HEK293 (cell line): ENCODE results near the gene HYDIN.

ENCODE experiments used
- CTCF ChIA-PET: fragments of 350-600 bp; formaldehyde crosslinking; extraction: SDS; loops from one replicate; lab custom pipeline; 2021; ENCODE audit warnings: antibody characterized with exemption; lab: Yijun Ruan, JAX
- POLR2A ChIA-PET: fragments of 300-600 bp; formaldehyde crosslinking; extraction: SDS; loops from one replicate; lab custom pipeline; 2020; ENCODE audit warnings: antibody characterized with exemption, inconsistent platforms; lab: Yijun Ruan, JAX
- H3K27ac ChIP-seq: fragments of 200-500 bp; sonication (Bioruptor generic); 2 replicates; pipeline ENCODE4 v1.5.1; 2014; ENCODE audit warnings: low read depth, low read length, control low read depth, inconsistent platforms; ENCODE audit errors: extremely low read depth
- H3K36me3 ChIP-seq, 2 experiments: fragments of 200-500 bp in 1 of 2; sonication (Bioruptor generic) in 1 of 2; 1 replicate in 1 of 2; 2 replicates in 1 of 2; pipeline ENCODE4 v1.5.1; 2014 to 2017; ENCODE audit warnings: inconsistent platforms in 2 of 2, low read length in 2 of 2; ENCODE audit not compliant: control insufficient read depth in 2 of 2, insufficient read depth in 1 of 2
- H3K4me1 ChIP-seq: fragments of 200-500 bp; sonication (Bioruptor generic); 2 replicates; pipeline ENCODE4 v1.5.1; 2014; ENCODE audit warnings: mild to moderate bottlenecking, low read length, inconsistent platforms; ENCODE audit not compliant: control insufficient read depth, insufficient read depth
- H3K4me3 ChIP-seq: 2 replicates; pipeline ENCODE4 v1.5.1; 2011; ENCODE audit warnings: low read depth, mild to moderate bottlenecking, control low read depth, low read length, moderate library complexity
- H3K9me3 ChIP-seq: fragments of 200-500 bp; sonication (Bioruptor generic); 2 replicates; pipeline ENCODE4 v1.5.1; 2014; ENCODE audit warnings: low read depth, low read length, inconsistent platforms; ENCODE audit not compliant: control insufficient read depth, insufficient read depth
- HOXD13 ChIP-seq: sonication (generic); formaldehyde crosslinking; IDR thresholded peaks from 2 replicates; pipeline ENCODE4 v1.8.0; 2022; ENCODE audit warnings: missing genetic modification reagents, borderline replicate concordance
- WT1 ChIP-seq: fragments of 450-650 bp; formaldehyde crosslinking; IDR thresholded peaks from 2 replicates; pipeline ENCODE4 v1.5.1; 2016; ENCODE audit warnings: missing biosample characterization, missing genetic modification characterization
- YY2 ChIP-seq: fragments of 450-650 bp; formaldehyde crosslinking; IDR thresholded peaks from 2 replicates; pipeline ENCODE4 v1.5.1; 2016; ENCODE audit warnings: missing biosample characterization, missing genetic modification characterization
- ZFHX2 ChIP-seq: fragments of 450-650 bp; formaldehyde crosslinking; conservative IDR thresholded peaks from 2 replicates; pipeline ENCODE4 v1.5.1; 2016; ENCODE audit warnings: missing biosample characterization, missing genetic modification characterization
- ZFP69B ChIP-seq: fragments of 450-650 bp; formaldehyde crosslinking; IDR thresholded peaks from 2 replicates; pipeline ENCODE4 v1.5.1; 2016; ENCODE audit warnings: missing biosample characterization, missing genetic modification characterization
- ZNF148 ChIP-seq: fragments of 450-650 bp; formaldehyde crosslinking; IDR thresholded peaks from 2 replicates; pipeline ENCODE4 v1.5.0; 2017; ENCODE audit warnings: missing biosample characterization, missing genetic modification characterization, borderline replicate concordance
- ZNF169 ChIP-seq: fragments of 450-650 bp; formaldehyde crosslinking; IDR thresholded peaks from 2 replicates; pipeline ENCODE4 v1.5.1; 2016; ENCODE audit warnings: missing biosample characterization, missing genetic modification characterization
- ZNF174 ChIP-seq: fragments of 450-650 bp; formaldehyde crosslinking; IDR thresholded peaks from 2 replicates; pipeline ENCODE4 v1.5.0; 2017; ENCODE audit warnings: missing biosample characterization, mild to moderate bottlenecking, missing genetic modification characterization
- ZNF248 ChIP-seq: fragments of 450-650 bp; formaldehyde crosslinking; IDR thresholded peaks from 2 replicates; pipeline ENCODE4 v1.5.1; 2017; ENCODE audit warnings: missing biosample characterization, missing genetic modification characterization
- ZNF280C ChIP-seq: fragments of 450-650 bp; formaldehyde crosslinking; IDR thresholded peaks from 2 replicates; pipeline ENCODE4 v1.5.1; 2016; ENCODE audit warnings: missing biosample characterization, missing genetic modification characterization
- ZNF292 ChIP-seq: fragments of 450-650 bp; formaldehyde crosslinking; IDR thresholded peaks from 2 replicates; pipeline ENCODE4 v1.5.1; 2016; ENCODE audit warnings: low read depth, missing biosample characterization, missing genetic modification characterization, borderline replicate concordance
- ZNF350 ChIP-seq: fragments of 450-650 bp; formaldehyde crosslinking; IDR thresholded peaks from 2 replicates; pipeline ENCODE4 v1.5.0; 2017; ENCODE audit warnings: missing biosample characterization, mild to moderate bottlenecking, missing genetic modification characterization
- ZNF366 ChIP-seq: fragments of 450-650 bp; formaldehyde crosslinking; conservative IDR thresholded peaks from 2 replicates; pipeline ENCODE4 v1.5.1; 2016; ENCODE audit warnings: missing biosample characterization, missing genetic modification characterization
- ZNF501 ChIP-seq: fragments of 450-650 bp; formaldehyde crosslinking; IDR thresholded peaks from 2 replicates; pipeline ENCODE4 v1.5.1; 2016; ENCODE audit warnings: missing biosample characterization, missing genetic modification characterization
- ZNF560 ChIP-seq: fragments of 450-650 bp; formaldehyde crosslinking; IDR thresholded peaks from 2 replicates; pipeline ENCODE4 v1.5.1; 2017; ENCODE audit warnings: missing biosample characterization, missing genetic modification characterization, borderline replicate concordance
- ZNF654 ChIP-seq: fragments of 450-650 bp; formaldehyde crosslinking; IDR thresholded peaks from 2 replicates; pipeline ENCODE4 v1.5.1; 2016; ENCODE audit warnings: low read depth, missing biosample characterization, missing genetic modification characterization
- ZNF747 ChIP-seq: fragments of 450-650 bp; formaldehyde crosslinking; IDR thresholded peaks from 2 replicates; pipeline ENCODE4 v1.5.1; 2016; ENCODE audit warnings: missing biosample characterization, missing genetic modification characterization
- ZNF777 ChIP-seq: fragments of 450-650 bp; formaldehyde crosslinking; IDR thresholded peaks from 2 replicates; pipeline ENCODE4 v1.5.1; 2017; ENCODE audit warnings: missing biosample characterization, missing genetic modification characterization, borderline replicate concordance
- ZSCAN30 ChIP-seq: fragments of 450-650 bp; IDR thresholded peaks from 2 replicates; pipeline ENCODE4 v1.5.1; 2018; ENCODE audit warnings: missing biosample characterization, mild to moderate bottlenecking, missing genetic modification characterization, moderate library complexity
- TF ChIP-seq, protein P1 (sequence below): fragments of 450-650 bp; formaldehyde crosslinking; IDR thresholded peaks from 2 replicates; pipeline ENCODE4 v1.5.1; 2016; ENCODE audit warnings: missing biosample characterization, missing genetic modification characterization, borderline replicate concordance
- TF ChIP-seq, protein P2 (sequence below): fragments of 450-650 bp; formaldehyde crosslinking; IDR thresholded peaks from 2 replicates; pipeline ENCODE4 v1.5.1; 2016; ENCODE audit warnings: missing biosample characterization, missing genetic modification characterization

Gene HYDIN

DNA sequence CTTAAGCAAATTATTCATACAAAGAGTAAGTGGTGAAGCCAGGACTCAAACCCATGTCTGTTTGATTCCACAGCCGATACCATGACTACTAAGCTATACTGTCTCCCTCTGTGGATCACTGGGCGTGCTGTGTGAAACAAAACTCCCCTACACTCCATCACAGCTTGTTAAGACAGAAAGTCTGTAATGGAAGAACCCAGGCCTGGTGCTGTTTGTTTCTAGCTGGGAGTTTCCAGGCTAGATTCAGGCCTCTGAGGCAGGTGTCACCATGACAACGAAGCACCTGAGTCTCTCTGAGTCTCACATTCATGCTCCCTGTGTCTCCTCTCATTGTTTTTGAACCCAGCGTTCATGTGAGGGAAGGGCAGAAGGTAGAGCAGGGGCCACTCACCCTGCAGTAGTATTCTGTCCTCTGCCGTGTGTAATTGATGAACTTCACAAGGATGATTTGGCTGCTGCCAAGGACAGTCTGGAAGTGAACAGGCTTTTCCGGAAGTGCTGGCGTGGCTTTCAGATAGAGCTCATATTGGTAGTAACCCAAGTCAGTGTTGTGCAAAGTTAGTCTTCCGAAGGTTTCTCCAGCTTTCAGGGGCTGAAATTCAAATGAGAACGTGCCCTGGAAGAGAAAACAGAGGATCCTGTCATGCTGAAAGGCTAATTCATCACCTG is 421.0 kb downstream of the HYDIN start (continued):
- no peak for TF ChIP-seq YY2
- no peak for TF ChIP-seq ZNF747 (tag by site-specific recombination)
- TF ChIP-seq ZSCAN30 (tag by site-specific recombination) = no peak
- no peak for TF ChIP-seq ZNF366 (tag by site-specific recombination)
- TF ChIP-seq ZNF560 (tag by site-specific recombination) = no peak
- TF ChIP-seq ZNF501 (tag by site-specific recombination) = no peak

DNA sequence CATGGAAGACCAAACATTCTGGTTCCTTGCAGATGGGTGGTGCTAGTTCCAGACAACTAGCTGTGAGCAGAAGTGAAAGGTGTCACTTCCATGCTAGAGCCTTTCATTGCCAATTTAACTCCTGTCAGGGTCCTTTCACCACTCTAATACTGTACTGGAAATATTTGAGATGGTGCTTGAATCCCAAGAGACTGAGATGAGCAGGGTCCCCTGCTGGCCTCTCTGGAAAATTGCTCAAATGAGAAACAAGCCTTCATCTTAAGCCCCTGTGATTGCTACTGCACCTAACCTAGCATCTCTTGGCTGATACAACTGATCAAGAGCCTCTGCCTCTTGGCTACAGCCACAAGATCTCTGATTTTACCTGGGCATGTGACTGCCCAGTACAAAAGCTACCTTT is 422.2 kb downstream of the HYDIN start:
- Histone ChIP-seq H3K36me3 (no peaks in the 10 kb centered on the region), H3K9me3 (no peaks in the 10 kb centered on the region), H3K4me1 (no peaks in the 10 kb centered on the region), H3K27ac (no peak overlapping the region), H3K4me3 (no peak overlapping the region)
- CTCF ChIA-PET = no interaction called here
- POLR2A ChIA-PET = no interaction called here
- TF ChIP-seq ZNF280C (tag by site-specific recombination) (no peak), ZFP69B (tag by site-specific recombination) (no peak), WT1 (tag by site-specific recombination) (no peak), ZNF248 (tag by site-specific recombination) (no peak), ZNF654 (no peak), HOXD13 (CRISPR knock-in tag) (no peak), ZNF350 (tag by site-specific recombination) (no peak), ZNF292 (tag by site-specific recombination) (no peak), ZNF169 (tag by site-specific recombination) (no peak), ZNF777 (tag by site-specific recombination) (no peak), ZNF148 (tag by site-specific recombination) (no peak), ZFHX2 (tag by site-specific recombination) (no peak), ZNF174 (no peak)
- TF ChIP-seq, protein P1, sequence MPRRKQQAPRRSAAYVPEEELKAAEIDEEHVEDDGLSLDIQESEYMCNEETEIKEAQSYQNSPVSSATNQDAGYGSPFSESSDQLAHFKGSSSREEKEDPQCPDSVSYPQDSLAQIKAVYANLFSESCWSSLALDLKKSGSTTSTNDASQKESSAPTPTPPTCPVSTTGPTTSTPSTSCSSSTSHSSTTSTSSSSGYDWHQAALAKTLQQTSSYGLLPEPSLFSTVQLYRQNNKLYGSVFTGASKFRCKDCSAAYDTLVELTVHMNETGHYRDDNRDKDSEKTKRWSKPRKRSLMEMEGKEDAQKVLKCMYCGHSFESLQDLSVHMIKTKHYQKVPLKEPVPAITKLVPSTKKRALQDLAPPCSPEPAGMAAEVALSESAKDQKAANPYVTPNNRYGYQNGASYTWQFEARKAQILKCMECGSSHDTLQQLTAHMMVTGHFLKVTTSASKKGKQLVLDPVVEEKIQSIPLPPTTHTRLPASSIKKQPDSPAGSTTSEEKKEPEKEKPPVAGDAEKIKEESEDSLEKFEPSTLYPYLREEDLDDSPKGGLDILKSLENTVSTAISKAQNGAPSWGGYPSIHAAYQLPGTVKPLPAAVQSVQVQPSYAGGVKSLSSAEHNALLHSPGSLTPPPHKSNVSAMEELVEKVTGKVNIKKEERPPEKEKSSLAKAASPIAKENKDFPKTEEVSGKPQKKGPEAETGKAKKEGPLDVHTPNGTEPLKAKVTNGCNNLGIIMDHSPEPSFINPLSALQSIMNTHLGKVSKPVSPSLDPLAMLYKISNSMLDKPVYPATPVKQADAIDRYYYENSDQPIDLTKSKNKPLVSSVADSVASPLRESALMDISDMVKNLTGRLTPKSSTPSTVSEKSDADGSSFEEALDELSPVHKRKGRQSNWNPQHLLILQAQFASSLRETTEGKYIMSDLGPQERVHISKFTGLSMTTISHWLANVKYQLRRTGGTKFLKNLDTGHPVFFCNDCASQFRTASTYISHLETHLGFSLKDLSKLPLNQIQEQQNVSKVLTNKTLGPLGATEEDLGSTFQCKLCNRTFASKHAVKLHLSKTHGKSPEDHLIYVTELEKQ (tag by site-specific recombination) = no peak
- TF ChIP-seq, protein P2, sequence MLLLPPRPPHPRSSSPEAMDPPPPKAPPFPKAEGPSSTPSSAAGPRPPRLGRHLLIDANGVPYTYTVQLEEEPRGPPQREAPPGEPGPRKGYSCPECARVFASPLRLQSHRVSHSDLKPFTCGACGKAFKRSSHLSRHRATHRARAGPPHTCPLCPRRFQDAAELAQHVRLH (tag by site-specific recombination) = no peak
